Stimulated activated CD4-positive, alpha-beta T cell treated with anti-CD3 and anti-CD28 coated beads, Interleukin-1b, Interleukin-23, amount 100 ng/mL, for 24 hours (primary cell): ENCODE results near the gene NDUFAF3.
A peak's percentile ranks its signal among the peaks of the same experiment; 100 is the strongest.

ENCODE experiments used
- DNase-seq, 4 experiments: peaks; one replicate each; pipeline ENCODE4 v3.0.0-alpha.2; 2020; ENCODE audit warnings: low read depth in 4 of 4, low spot score in 1 of 4

NDUFAF3 gene

GRCh38 chr3:49017971-49018706 is 3.8 kb upstream of the NDUFAF3 start, which contains the start of gene DALRD3:
Gene DALRD3 (minus strand): TSS chr3:49018580. CDS start chr3:49018564, 16 bp downstream.
- peak in 1 of 4 experiments; percentile 50 for DNase-seq

DNA sequence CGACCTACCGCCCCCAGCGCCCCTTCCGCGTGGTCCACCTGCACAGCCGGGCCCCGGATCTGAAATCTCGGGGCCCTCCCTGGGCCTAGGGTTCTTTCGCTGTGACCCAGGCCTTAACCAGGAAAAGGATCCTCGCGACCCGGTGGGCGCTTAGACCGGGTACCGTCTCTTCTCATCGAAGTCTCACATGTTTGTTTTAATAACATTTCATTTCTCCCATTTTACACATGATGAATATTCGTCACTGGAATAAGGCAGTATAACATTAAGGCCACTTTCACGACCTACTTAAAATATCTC is 3.3 kb upstream of the NDUFAF3 start:
- no peak for DNase-seq

DNA sequence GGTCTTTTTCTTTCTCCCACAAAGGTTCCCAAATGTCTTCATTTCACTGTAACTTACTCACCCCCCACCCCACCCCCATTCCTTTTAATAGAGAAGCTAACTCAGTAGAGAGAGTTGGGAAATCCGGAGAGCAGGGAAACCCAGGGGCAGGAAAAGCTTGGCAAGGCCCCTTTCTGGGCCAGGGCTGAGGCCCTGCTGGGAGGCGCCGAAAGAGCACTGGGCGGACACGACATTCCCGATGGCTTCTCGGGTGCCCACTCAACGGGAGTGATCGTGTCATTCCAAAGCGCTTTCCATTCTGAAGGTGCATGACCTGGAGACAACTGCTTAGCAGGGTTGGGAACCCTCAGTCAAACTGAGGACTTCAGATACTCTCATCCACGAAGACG is 2.0 kb upstream of the NDUFAF3 start:
- no peak for DNase-seq

GRCh38 chr3:49020330-49021212 is 1.4 kb upstream of the NDUFAF3 start:
- no peak for DNase-seq

DNA sequence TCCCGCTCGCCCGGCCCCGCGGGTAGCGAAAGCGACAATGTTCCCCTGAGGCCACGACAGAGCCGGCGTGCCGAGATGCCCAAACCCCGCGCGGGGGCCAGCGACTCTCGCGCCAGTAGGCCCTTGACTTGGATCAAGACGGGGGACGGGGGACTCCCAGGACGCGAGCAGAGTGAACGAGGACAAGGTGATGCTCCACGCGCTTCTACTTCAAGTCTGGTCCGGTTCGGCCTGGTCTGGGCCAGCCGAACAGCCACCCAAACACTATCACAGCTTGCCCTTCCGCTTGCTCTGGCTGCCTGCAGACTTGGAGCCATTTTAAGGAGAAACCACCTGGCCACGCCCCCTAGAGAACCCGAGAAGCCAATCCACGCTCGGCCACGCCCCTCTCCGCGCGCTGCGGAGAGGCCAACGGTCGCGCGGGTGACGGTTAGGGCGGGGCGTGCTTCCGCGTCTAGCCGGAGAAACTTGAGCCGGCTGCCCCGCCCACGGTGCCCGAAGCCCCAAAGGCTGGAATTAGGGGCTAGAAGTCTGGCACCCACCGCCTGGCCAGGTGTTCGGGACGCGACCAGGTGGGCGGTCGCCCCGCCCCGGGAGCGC is 608 bp upstream of the NDUFAF3 start:
- peak; percentile 97 to 100 (median 98) for DNase-seq

DNA sequence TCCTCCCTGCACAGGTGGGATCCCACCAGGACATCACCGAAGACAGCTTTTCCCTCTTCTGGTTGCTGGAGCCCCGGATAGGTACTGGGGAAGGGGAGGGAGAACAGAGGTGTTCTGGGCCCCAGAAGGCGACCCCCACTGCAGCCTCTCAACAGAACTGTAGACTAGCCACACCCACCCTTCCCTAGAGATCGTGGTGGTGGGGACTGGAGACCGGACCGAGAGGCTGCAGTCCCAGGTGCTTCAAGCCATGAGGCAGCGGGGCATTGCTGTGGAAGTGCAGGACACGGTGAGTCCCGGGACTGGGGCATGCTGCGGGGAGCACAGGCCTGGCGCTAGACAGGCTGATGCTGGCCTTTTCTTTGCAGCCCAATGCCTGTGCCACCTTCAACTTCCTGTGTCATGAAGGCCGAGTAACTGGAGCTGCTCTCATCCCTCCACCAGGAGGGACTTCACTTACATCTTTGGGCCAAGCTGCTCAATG is 809 bp downstream of the NDUFAF3 start:
- DNase-seq, result no peak

DNA sequence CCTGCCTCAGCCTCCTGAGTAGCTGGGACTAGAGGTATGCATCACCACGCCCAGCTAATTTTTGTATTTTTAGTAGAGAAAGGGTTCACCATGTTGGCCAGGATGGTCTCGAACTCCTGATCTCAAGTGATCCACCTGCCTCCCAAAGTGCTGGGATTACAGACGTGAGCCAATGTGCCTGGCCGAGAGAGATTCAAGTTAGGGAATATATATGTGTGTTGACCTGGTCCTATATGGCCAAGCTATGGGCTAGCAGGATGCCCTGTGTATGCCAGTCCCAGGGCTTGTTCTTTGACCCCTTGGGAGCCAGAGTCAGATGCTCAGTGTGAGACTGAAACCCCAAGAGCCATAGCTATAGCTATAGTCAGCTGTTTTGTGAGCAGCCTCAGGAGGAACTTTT is 1.9 kb downstream of the NDUFAF3 start:
- no peak for DNase-seq

DNA sequence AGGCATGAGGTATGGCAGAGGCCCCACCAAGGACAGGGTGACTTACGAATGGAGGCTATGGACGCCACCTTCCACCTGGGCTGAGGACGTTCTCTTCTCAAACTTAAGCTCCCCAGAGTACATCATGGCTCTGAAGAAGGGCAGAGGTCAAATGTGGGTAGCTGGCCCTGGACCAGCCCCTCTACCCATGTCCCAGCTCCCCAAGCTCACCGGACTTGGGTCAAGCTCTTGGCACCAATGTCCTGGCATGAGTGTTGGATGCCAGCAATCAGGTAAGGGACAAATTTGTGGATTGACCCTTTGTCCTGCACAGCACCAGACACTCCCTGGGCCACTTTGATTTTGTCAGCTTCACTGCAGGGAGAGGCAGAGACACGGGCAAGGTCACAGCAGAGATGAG is 2.5 kb downstream of the NDUFAF3 start:
- DNase-seq, result no peak

GRCh38 chr3:49025005-49025792 is 3.3 kb downstream of the NDUFAF3 start:
- DNase-seq, result no peak

DNA sequence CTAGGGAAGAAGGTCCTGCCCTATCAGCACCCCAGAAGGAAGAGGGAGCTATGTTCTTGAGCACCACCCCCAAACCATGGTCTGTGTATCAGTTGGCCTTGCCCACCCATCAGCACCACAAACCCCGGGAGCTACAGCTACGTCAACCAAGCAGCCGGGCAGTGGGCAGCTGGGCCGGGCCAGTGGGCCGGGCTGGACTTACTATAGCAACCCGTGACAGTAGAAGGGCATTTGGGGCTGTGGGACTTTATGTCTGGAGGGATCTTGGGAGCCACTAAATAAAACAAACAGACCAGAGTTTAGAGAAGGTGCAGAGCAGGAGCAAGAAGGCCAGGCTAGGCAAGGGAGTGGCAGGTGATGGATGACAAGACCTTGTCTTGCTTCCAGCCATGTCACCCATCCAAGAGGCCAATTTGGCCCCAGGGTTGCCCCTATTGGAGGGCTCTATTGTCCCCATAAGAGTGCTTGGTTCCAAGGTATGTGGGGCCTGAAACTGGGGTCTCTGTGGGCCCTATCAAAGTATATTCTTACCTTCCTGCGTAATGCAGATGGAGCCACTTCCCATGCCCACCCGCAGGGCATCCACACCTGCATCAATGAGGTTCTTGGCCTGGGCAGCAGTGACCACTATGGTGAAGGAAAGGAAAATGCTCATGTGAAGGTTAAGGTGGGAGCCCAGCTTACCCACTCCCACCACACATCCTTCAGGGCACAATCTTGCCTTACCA is 4.0 kb downstream of the NDUFAF3 start:
- DNase-seq, result no peak

GRCh38 chr3:49026536-49026935 is 4.6 kb downstream of the NDUFAF3 start:
- no peak for DNase-seq

DNA sequence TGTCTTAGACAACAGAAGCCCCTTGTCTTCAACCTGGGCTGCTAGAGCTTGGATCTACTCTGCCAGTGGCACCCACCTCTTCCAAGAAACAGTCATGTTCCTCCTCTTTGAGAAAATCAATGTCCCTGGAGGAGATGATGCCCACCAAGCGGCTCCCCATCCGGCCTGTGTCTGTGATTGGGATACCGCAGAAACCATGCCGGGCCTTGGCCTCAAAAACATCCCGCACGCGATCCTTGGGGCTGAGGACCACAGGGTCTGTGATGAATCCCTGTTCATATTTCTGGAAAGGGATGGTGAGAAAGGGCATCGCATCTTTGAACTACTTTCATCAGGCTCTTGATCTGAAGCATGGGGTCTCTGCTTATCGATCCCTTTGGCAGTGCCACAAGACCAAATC is 5.7 kb downstream of the NDUFAF3 start:
- no peak for DNase-seq

GRCh38 chr3:49028298-49028672 is 6.4 kb downstream of the NDUFAF3 start:
- no peak for DNase-seq

DNA sequence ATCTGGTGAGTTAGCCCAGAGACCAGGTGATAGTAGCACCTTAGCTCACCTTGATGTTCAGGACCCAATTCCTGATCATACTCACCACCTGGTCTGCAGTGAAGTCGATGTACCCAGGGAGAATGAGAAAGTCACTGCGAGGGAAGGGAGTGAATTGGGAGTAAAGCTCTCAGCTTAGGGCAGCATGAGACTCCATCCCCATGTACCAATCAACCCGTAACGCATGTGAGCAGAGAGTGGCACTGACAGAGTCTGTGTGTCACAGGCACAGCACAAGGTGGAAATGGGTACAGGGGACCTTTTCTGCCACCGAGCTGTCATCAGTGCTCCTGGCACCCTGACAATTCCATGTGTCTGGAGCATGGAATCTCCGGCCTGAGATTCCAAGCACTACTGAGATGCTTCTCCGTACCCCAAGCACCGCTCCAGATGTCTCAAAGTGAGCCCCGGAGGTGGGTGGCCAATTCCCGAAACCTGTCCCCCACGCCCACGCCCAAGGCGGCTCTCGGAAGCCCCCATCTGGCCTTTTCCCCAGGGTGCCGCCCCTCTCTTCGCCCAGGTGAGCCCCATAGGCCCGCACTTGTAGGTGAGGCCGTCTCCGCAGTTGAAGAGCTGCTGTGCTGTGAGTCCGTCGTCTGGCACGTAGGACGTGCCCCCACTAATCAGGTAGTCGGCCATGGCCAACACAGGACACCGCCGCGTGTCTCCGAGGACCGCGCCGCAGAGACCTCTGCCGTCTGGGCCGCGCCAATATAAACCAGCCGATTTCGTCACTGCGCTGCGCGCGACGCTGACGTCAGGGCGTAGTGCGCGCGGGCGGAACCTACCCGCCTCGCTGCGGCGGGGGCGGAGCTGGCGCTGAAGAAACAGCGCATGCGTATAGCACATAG is 7.0 kb downstream of the NDUFAF3 start, which contains the start of gene IMPDH2:
IMPDH2 (minus strand) TSS at position 726 of the 890 bp plus-strand sequence; CDS start at position 678, 48 bp downstream.
- DNase-seq, result peak; percentile 84 to 89 (median 86)

- no peak for DNase-seq
Observed at GRCh38 chr3:49029563-49029884, 7.6 kb downstream of the NDUFAF3 start.

DNA sequence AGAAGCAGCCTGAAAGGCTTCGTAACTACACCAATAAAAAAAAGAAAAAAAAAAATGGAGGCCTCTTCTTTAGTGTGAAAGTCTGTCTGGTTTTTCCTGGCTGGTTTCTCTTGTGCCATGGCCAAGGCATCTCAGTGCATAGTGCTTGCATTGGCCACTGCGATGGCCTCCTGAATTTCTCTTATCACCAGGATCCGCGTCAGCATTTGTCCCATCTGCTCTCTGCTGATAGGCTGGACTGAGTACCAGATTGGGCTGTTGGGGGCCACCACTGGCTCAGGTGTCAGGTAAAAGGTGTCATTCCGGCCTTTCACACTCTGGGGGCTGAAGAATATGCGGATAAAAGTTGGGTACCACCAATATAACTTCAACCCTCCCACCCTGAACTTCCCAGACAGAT is 8.4 kb downstream of the NDUFAF3 start:
- no peak for DNase-seq

GRCh38 chr3:49032646-49033304 is 10.9 kb downstream of the NDUFAF3 start:
- DNase-seq, result no peak

DNA sequence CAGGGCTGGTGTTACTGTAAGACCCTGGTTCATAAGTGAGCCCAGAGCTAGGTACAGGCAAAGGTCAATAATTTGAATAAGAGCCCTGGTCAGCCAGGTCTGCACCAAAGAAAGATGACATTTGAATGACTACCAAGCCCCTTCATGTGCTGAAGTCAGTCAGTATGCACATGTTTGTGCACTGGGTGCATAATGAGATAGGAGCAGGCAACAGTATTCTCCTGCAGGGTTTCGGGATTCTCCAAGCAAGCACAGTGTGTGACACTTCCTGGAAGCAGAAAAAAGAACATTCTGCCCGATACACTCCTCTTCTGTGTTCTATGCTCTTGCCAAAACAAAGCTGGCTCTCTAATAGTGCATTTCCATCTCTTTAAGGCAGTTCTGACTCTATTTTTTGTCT is 12.7 kb downstream of the NDUFAF3 start:
- DNase-seq, result no peak

DNA sequence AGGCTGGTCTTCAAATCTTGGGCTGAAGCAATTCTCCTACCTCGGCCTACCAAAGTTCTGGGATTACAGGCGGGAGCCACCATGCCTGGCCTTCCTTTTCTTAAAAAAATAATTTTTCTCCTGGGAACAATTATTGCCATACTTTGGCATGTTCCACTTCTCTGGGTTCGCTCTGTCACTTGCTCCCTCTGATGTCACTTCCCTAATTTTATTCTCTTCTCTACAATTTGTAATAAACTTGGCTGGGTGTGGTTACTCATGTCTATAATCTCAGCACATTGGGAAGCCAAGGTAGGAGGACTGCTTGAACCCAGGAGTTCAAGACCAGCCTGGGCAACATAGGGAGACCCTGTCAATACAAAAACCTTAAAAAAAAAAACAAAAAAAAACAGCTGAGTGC is 13.4 kb downstream of the NDUFAF3 start:
- no peak for DNase-seq
